ENCODE results near the gene RNF103. TPM values are rescaled to one million over a fixed set of nuclear protein-coding genes. Genes with fewer than 3 reads are reported as not detected.

Gene RNF103
- total RNA-seq (24.2 and 27.2 TPM in 2 replicates), polyA plus RNA-seq (13.4 and 15.6 TPM in 2 replicates), polyA minus RNA-seq (20.7 and 26.7 TPM in 2 replicates), Bru-seq, nascent RNA (percentile 90 among the genes with signal in this experiment), BruChase-seq, experiment 1, labeled RNA remaining after a 6-hour chase (percentile 93 among the genes with signal in this experiment), BruChase-seq, experiment 2, labeled RNA remaining after a 2-hour chase (percentile 99 among the genes with signal in this experiment)
- 11.0 and 12.1 TPM in 2 replicates for polyA plus RNA-seq (2011; cell fraction: cytosol; rRNA removed)
- 29.5 and 41.7 TPM in 2 replicates for polyA plus RNA-seq (2011; cell fraction: nucleus; rRNA removed)
- 25.8 TPM in 2 replicates for polyA plus RNA-seq (2012)
- polyA minus RNA-seq (2011; cell fraction: cytosol; rRNA and poly(A)+ RNA removed), result 6.5 TPM
- 65.6 and 76.3 TPM in 2 replicates for polyA minus RNA-seq (2011; cell fraction: nucleus; rRNA and poly(A)+ RNA removed)
- long read RNA-seq, full-length matches to known transcripts, result 56 of 67 reads
- long read RNA-seq, partial matches to known transcripts, result 1 of 67 reads
- long read RNA-seq, other reads (novel, unspliced or antisense), result 10 of 67 reads

DNA sequence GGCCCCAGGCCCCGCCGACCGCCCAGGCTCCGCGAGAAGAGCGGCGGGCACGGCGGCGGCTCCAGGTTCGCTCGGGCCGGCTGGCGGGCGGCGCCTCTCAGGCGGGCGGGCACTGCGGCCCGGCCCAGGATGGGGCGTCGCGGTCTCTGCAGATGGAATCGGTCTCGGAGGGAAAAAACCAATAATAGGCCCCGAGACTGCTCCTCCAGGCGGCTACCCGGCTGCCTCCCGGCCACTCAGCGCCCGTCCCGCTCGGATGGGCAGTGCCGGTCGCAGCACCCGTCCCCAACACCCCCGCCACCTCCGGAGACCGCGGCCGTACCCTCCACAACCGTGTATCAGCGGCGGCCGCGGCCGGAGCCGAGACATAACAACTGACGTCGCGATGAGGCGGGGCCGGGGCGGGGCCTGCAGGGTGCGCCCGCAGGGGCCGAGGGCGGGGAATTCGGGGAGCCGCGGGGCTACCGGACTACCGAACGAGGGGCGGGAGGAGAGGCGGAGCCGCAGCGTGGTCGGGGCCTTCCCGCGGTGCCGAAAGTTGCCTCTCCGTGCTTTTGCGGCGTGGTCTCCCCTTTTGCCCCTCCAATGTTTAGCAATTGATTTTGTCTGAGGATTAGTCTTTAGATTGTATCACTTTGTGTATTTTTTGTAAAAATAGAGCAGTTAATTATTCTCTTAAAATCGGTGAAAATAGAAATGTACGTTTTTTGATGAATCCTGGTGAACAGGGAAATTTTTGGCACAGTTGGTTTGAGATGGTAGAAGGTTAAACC is at the start of gene RNF103:
TSS of gene RNF103 (minus strand) at position 372 of the 773 bp plus-strand sequence. CDS start 979 bp downstream, outside the sequence.
- peak within 1 kb of the TSS; percentile 94 for H3K27ac ChIP-seq (ENCODE audit: insufficient read depth, low read depth, low read length)
- no peaks in the 10 kb centered on the region for H4K20me1 ChIP-seq (replicated peaks; ENCODE audit: control insufficient read depth, extremely low read depth, insufficient read depth, low read length)
- peak within 1 kb of the TSS; percentile 98 for H3K9ac ChIP-seq (replicated peaks; ENCODE audit: extremely low read depth, insufficient read depth, low read length)
- H3K4me1 ChIP-seq (ENCODE audit: control insufficient read depth, extremely low read depth, insufficient read depth, low read length), result peaks cover 15% of the 10 kb centered on the region
- H3K9me3 ChIP-seq (replicated peaks; ENCODE audit: control insufficient read depth, insufficient read depth, low read length), result no peaks in the 10 kb centered on the region
- H3K4me3 ChIP-seq (replicated peaks in 1 of 3; ENCODE audit: insufficient read depth in 1 of 3, low read depth in 1 of 3, low read length in 3 of 3), result peak within 1 kb of the TSS; percentile 74 to 98 (median 78)
- no TSS peak for BruUV-seq (replicated peaks)
- H3K27me3 ChIP-seq (ENCODE audit: control insufficient read depth in 2 of 2, insufficient read depth in 2 of 2, low read length in 2 of 2), result no peaks in the 10 kb centered on the region
- peak; percentile 92 for DNase-seq (ENCODE audit: low read depth, low spot score)
- peak within 1 kb of the TSS; percentile 100 for H3K4me2 ChIP-seq (ENCODE audit: insufficient read depth, low read length)
- H3K36me3 ChIP-seq (ENCODE audit: control insufficient read depth in 2 of 2, extremely low read depth in 1 of 2, insufficient read depth in 2 of 2, low read length in 2 of 2), result no peaks in the 10 kb centered on the region
- ChIA-PET CTCF (no interaction called here), POLR2A (interaction anchor here (1.7 kb wide), 1 partner anchor 61 kb away, joined by 4 read pairs; no protein-coding TSS in a partner anchor)
- H3K79me2 ChIP-seq (ENCODE audit: control insufficient read depth, insufficient read depth, low read length), result peaks cover 35% of the 10 kb centered on the region
- peak; percentile 87 for FAIRE-seq
- H3K9me1 ChIP-seq (replicated peaks; ENCODE audit: control insufficient read depth, extremely low read depth, insufficient read depth, low read length), result no peaks in the 10 kb centered on the region
- intact Hi-C loops (cut with micrococcal nuclease), result loop anchor here (1.0 to 5.0 kb wide), 4 partner anchors 39 to 426 kb away; partner anchors contain the start of genes IMMT, KDM3A and MRPL35
- dilution Hi-C loops (cut with MboI; ENCODE audit: extremely low pct_ligation_motif_present, low sequenced_read_pairs), result no loop called here
- peak within 1 kb of the TSS; percentile 92 for H2AFZ ChIP-seq (ENCODE audit: low read depth, low read length)
- TF ChIP-seq, protein P1, sequence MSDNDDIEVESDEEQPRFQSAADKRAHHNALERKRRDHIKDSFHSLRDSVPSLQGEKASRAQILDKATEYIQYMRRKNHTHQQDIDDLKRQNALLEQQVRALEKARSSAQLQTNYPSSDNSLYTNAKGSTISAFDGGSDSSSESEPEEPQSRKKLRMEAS (IDR thresholded peaks at IDR 0.05; ENCODE audit: insufficient read depth, insufficient read length), result peak; percentile 24
- peak; percentile 95 for TF ChIP-seq POLR2AphosphoS5 (IDR thresholded peaks at IDR 0.05; ENCODE audit: insufficient read depth, low read depth, low read length)
- TF ChIP-seq FOS (IDR thresholded peaks at IDR 0.05; ENCODE audit: borderline replicate concordance, insufficient read depth, low read length), result no peak
- peak; percentile 10 for TF ChIP-seq GATA2 (IDR thresholded peaks at IDR 0.05; ENCODE audit: insufficient read depth, insufficient read length, low read depth, low read length)
- peak; percentile 10 for TF ChIP-seq MYC (IDR thresholded peaks at IDR 0.05; ENCODE audit: low read depth, low read length)
- no peak for TF ChIP-seq JUN (IDR thresholded peaks at IDR 0.05; ENCODE audit: borderline replicate concordance, insufficient read depth, insufficient read length, low read depth)
- TF ChIP-seq CTCF (IDR thresholded peaks at IDR 0.05; ENCODE audit: extremely low read depth in 1 of 2, insufficient read depth in 1 of 2, low read depth in 1 of 2, low read length in 2 of 2), result no peak
- TF ChIP-seq EZH2 (IDR thresholded peaks at IDR 0.05; ENCODE audit: borderline replicate concordance, low read depth, low read length, severe bottlenecking), result no peak
- TF ChIP-seq POLR2A (IDR thresholded peaks at IDR 0.05; ENCODE audit: low read depth, low read length), result peak; percentile 94

Measured in endothelial cell of umbilical vein (primary cell).